K562 (cell line): ENCODE data around the gene UBE2I. TPM values are rescaled to one million over a fixed set of nuclear protein-coding genes. Genes with fewer than 3 reads are reported as not detected.

Source experiments
- ATF1 ChIP-seq, 2 experiments: fragments of 450-650 bp in 1 of 2; IDR thresholded peaks; 2 replicates each; pipeline ENCODE4 v1.6.1; 2016; ENCODE audit warnings: missing compliant biosample characterization in 1 of 2, missing genetic modification characterization in 1 of 2
- CCNT2 ChIP-seq: IDR thresholded peaks from 2 replicates; pipeline ENCODE4 v1.6.1; 2011; ENCODE audit warnings: borderline replicate concordance, low read depth, mild to moderate bottlenecking, moderate library complexity, mixed read lengths, low read length; ENCODE audit not compliant: insufficient read length; ENCODE audit errors: extremely low read depth
- DEAF1 ChIP-seq: fragments of 450-650 bp; formaldehyde crosslinking; IDR thresholded peaks from 2 replicates; pipeline ENCODE4 v1.4.0; 2020; ENCODE audit warnings: mild to moderate bottlenecking, moderate library complexity
- ELK1 ChIP-seq: sonication (generic); formaldehyde crosslinking; IDR thresholded peaks from 2 replicates; pipeline ENCODE4 v1.8.1; 2022; ENCODE audit warnings: missing genetic modification reagents
- ETV5 ChIP-seq: sonication (generic); formaldehyde crosslinking; IDR thresholded peaks from 2 replicates; pipeline ENCODE4 v1.4.0; 2020; ENCODE audit warnings: low read depth, mild to moderate bottlenecking, missing genetic modification reagents
- GABPB1 ChIP-seq: sonication (generic); formaldehyde crosslinking; IDR thresholded peaks from 2 replicates; pipeline ENCODE4 v1.8.0; 2022; ENCODE audit warnings: mild to moderate bottlenecking, missing genetic modification reagents
- GTF2A2 ChIP-seq: IDR thresholded peaks from 2 replicates; pipeline ENCODE4 v1.6.1; 2016; ENCODE audit warnings: mild to moderate bottlenecking, missing genetic modification characterization, missing compliant biosample characterization
- MCM2 ChIP-seq: fragments of 450-650 bp; IDR thresholded peaks from 2 replicates; pipeline ENCODE4 v1.6.1; 2017; ENCODE audit warnings: low read depth, mild to moderate bottlenecking
- MYBL2 ChIP-seq, 2 experiments: fragments of 450-650 bp in 1 of 2; sonication (generic) in 1 of 2; formaldehyde crosslinking in 1 of 2; IDR thresholded peaks; 2 replicates each; pipeline versions ENCODE4 v1.6.1 to v1.8.1; 2017 to 2022; ENCODE audit warnings: borderline replicate concordance in 1 of 2, inconsistent platforms in 1 of 2, low read depth in 1 of 2, mild to moderate bottlenecking in 1 of 2, missing genetic modification reagents in 1 of 2, moderate library complexity in 1 of 2
- NCOA2 ChIP-seq, 2 experiments: fragments of 450-650 bp; IDR thresholded peaks; 2 replicates each; pipeline ENCODE4 v1.6.1; 2018; ENCODE audit warnings: mild to moderate bottlenecking in 2 of 2, moderate library complexity in 1 of 2; ENCODE audit not compliant: partially characterized antibody in 2 of 2
- NR2F6 ChIP-seq: fragments of 450-650 bp; formaldehyde crosslinking; IDR thresholded peaks from 2 replicates; pipeline ENCODE4 v1.4.0; 2020; ENCODE audit warnings: mild to moderate bottlenecking
- OTX1 ChIP-seq: fragments of 450-650 bp; formaldehyde crosslinking; IDR thresholded peaks from 2 replicates; pipeline ENCODE4 v1.4.0; 2022; ENCODE audit warnings: mild to moderate bottlenecking
- PHF20 ChIP-seq: fragments of 450-650 bp; IDR thresholded peaks from 2 replicates; pipeline ENCODE4 v1.6.1; 2018; ENCODE audit not compliant: partially characterized antibody
- RBFOX2 ChIP-seq: fragments of 200-400 bp; formaldehyde crosslinking; IDR thresholded peaks from 2 replicates; pipeline ENCODE4 v1.6.1; 2017; ENCODE audit warnings: low read depth, mild to moderate bottlenecking, low read length, moderate library complexity
- SP1 ChIP-seq: sonication (generic); formaldehyde crosslinking; IDR thresholded peaks from 2 replicates; pipeline ENCODE4 v1.8.1; 2022; ENCODE audit warnings: mild to moderate bottlenecking, missing genetic modification reagents
- SREBF2 ChIP-seq: sonication (generic); formaldehyde crosslinking; IDR thresholded peaks from 2 replicates; pipeline ENCODE4 v1.4.0; 2020; ENCODE audit warnings: mild to moderate bottlenecking, missing genetic modification reagents
- TRIM25 ChIP-seq: fragments of 450-650 bp; IDR thresholded peaks from 2 replicates; pipeline ENCODE4 v1.7.0; 2016; ENCODE audit warnings: borderline replicate concordance
- ZC3H4 ChIP-seq: sonication (generic); formaldehyde crosslinking; IDR thresholded peaks from 2 replicates; pipeline ENCODE4 v1.9.0; 2021; ENCODE audit warnings: missing genetic modification reagents, borderline replicate concordance
- ZFP91 ChIP-seq: sonication (generic); formaldehyde crosslinking; IDR thresholded peaks from 2 replicates; pipeline ENCODE4 v1.8.0; 2022; ENCODE audit warnings: mild to moderate bottlenecking, missing genetic modification reagents
- ZNF133 ChIP-seq: fragments of 250-450 bp; sonication (Bioruptor Pico); IDR thresholded peaks from 2 replicates; pipeline ENCODE4 v1.4.0; 2020; ENCODE audit warnings: mild to moderate bottlenecking
- ZNF76 ChIP-seq: fragments of 250-450 bp; sonication (Bioruptor Pico); IDR thresholded peaks from 2 replicates; pipeline ENCODE4 v1.4.0; 2020; ENCODE audit warnings: mild to moderate bottlenecking, moderate library complexity, borderline replicate concordance
- polyA plus RNA-seq, 8 experiments: library from polyadenylated mRNA; depleted of rRNA in 4 of 8; stranded (reverse) in 5 of 8; unstranded in 3 of 8; fragments of >200 nt; fragmentation: Nextera tagmentation in 2 of 8; fragmentation: Illumina TruSeq in 1 of 8; extraction: Ambion mirVana in 2 of 8; extraction: Trizol in 1 of 8; gene quantifications; 2 replicates each; pipeline versions ENCODE4 v1.2.1 to v1.2.3, GENCODE V29; 2011 to 2014; ENCODE audit warnings: inconsistent platforms in 1 of 8, missing spikeins in 1 of 8
- total RNA-seq, 7 experiments: library from RNA; depleted of rRNA in 6 of 7; stranded (reverse); fragments of >200 nt in 6 of 7; fragmentation: Illumina TruSeq in 2 of 7; extraction: Trizol in 2 of 7; gene quantifications; 2 replicates each; pipeline versions ENCODE4 v1.2.1 to v1.2.3, GENCODE V29; 2011 to 2021; ENCODE audit warnings: low replicate concordance in 1 of 7

The UBE2I gene
- total and polyA plus RNA-seq, 9 of the 15 experiments (the other 6 are each of a cell fraction or from before 2014, with no cell fraction given) = 36.6 to 254 (median 104) TPM

GRCh38 chr16:1308977-1309885 lies at the start of gene UBE2I (continued):
- peak; percentile 44; the same call in 1 of the 2 replicates for TF ChIP-seq GABPB1
- no peak for TF ChIP-seq SREBF2 (CRISPR knock-in tag)
- TF ChIP-seq CCNT2 = peak; percentile 34
- peak; percentile 56; the same call in 1 of the 2 replicates for TF ChIP-seq GTF2A2
- TF ChIP-seq RBFOX2 = peak; percentile 77
- TF ChIP-seq ZNF133 = no peak
- peak; percentile 64 for TF ChIP-seq OTX1 (CRISPR knock-in tag)
- peak; percentile 99 for TF ChIP-seq PHF20
- TF ChIP-seq ELK1 = no peak
- TF ChIP-seq ETV5 (CRISPR knock-in tag) = no peak
- TF ChIP-seq NCOA2 (IDR thresholded peaks at IDR 0.05; ENCODE audit: partially characterized antibody in 2 of 2) = peak in 1 of 2 experiments; percentile 100
- TF ChIP-seq ZNF76 (CRISPR knock-in tag) = no peak
- TF ChIP-seq ZFP91 (CRISPR knock-in tag) = peak; percentile 96
- TF ChIP-seq ZC3H4 (CRISPR knock-in tag) = no peak
- peak; percentile 98 for TF ChIP-seq SP1
- TF ChIP-seq ATF1 (CRISPR knock-in tag; IDR thresholded peaks at IDR 0.05) = peak; percentile 91
- TF ChIP-seq ATF1 (tag; IDR thresholded peaks at IDR 0.05) = peak; percentile 98
- TF ChIP-seq NR2F6 (CRISPR knock-in tag) = no peak
- no peak for TF ChIP-seq MYBL2 (IDR thresholded peaks at IDR 0.05; ENCODE audit: low read depth)
- TF ChIP-seq MYBL2 (CRISPR knock-in tag; IDR thresholded peaks at IDR 0.05; ENCODE audit: borderline replicate concordance) = no peak
- TF ChIP-seq DEAF1 (CRISPR knock-in tag) = no peak
- no peak for TF ChIP-seq MCM2
- peak; percentile 99 for TF ChIP-seq TRIM25
